HG02943 (cell line): ENCODE measurements around the gene DHCR7.

ENCODE experiments used
- ATAC-seq: cut with Tn5 transposase; IDR thresholded peaks from one replicate; pipeline ENCODE4 v1.9.1; 2021; ENCODE audit warnings: mild to moderate bottlenecking, low read depth, moderate library complexity; ENCODE audit not compliant: unreplicated experiment

DHCR7 gene

GRCh38 chr11:71421392-71421950 lies 26.7 kb downstream of the DHCR7 start:
- ATAC-seq, result no peak

GRCh38 chr11:71420455-71421241 lies 27.5 kb downstream of the DHCR7 start:
- ATAC-seq, result no peak

GRCh38 chr11:71418643-71419042 lies 29.6 kb downstream of the DHCR7 start:
- ATAC-seq, result no peak

GRCh38 chr11:71414645-71415044 lies 33.5 kb downstream of the DHCR7 start:
- ATAC-seq, result no peak

- ATAC-seq, result no peak
Measured at GRCh38 chr11:71410363-71410966, 37.7 kb downstream of the DHCR7 start.

GRCh38 chr11:71408826-71409225 lies 39.4 kb downstream of the DHCR7 start:
- no peak for ATAC-seq

- ATAC-seq, result no peak
Measured at GRCh38 chr11:71407356-71407755, 40.8 kb downstream of the DHCR7 start.

- ATAC-seq, result no peak
Measured at GRCh38 chr11:71406681-71407080, 41.5 kb downstream of the DHCR7 start.

GRCh38 chr11:71404209-71404608 lies 44.0 kb downstream of the DHCR7 start:
- ATAC-seq, result no peak

- no peak for ATAC-seq
Measured at GRCh38 chr11:71402878-71403277, 45.3 kb downstream of the DHCR7 start.

- ATAC-seq, result no peak
Measured at GRCh38 chr11:71400216-71400615, 48.0 kb downstream of the DHCR7 start.

- ATAC-seq, result no peak
Measured at GRCh38 chr11:71399341-71399740, 48.9 kb downstream of the DHCR7 start.

GRCh38 chr11:71397961-71398360 lies 50.2 kb downstream of the DHCR7 start:
- ATAC-seq, result no peak

- no peak for ATAC-seq
Measured at GRCh38 chr11:71397331-71397860, 50.8 kb downstream of the DHCR7 start.

GRCh38 chr11:71396548-71397123 lies 51.6 kb downstream of the DHCR7 start:
- no peak for ATAC-seq

- no peak for ATAC-seq
Measured at GRCh38 chr11:71395774-71396173, 52.4 kb downstream of the DHCR7 start.

GRCh38 chr11:71395263-71395560 lies 53.0 kb downstream of the DHCR7 start:
- ATAC-seq, result no peak

GRCh38 chr11:71393283-71393682 lies 54.9 kb downstream of the DHCR7 start:
- ATAC-seq, result no peak

- ATAC-seq, result no peak
Measured at GRCh38 chr11:71391796-71392195, 56.4 kb downstream of the DHCR7 start.

GRCh38 chr11:71391352-71391751 lies 56.8 kb downstream of the DHCR7 start:
- no peak for ATAC-seq

GRCh38 chr11:71388637-71389235 lies 59.5 kb downstream of the DHCR7 start:
- no peak for ATAC-seq
